Pancreas (tissue), 10 donors: ENCODE results near the gene ANTXR1. TPM values are rescaled to one million over a fixed set of nuclear protein-coding genes. Genes with fewer than 3 reads are reported as not detected.

Experiments
- ATAC-seq, 4 donors: fragments of 200-7000 bp; cut with Tn5 transposase; one replicate each; pipeline versions ENCODE4 v1.8.0 to v1.9.1; 2020; ENCODE audit warnings: mild to moderate bottlenecking in 4 of 4, moderate library complexity in 4 of 4
- DNase-seq, 6 donors: peaks; one replicate each; pipeline ENCODE4 v3.0.0-alpha.2; 2020
- FAIRE-seq: peaks from 2 replicates; lab custom pipeline; 2012; peaks lifted over from hg19 to GRCh38; lab: Jason Lieb, UNC
- H3K27ac ChIP-seq, 4 donors: fragments of 200-600 bp; sonication (generic); 1 replicate in 3 of 4; 2 replicates in 1 of 4; pipeline versions ENCODE4 v1.5.0 to v1.8.0; 2020
- H3K27me3 ChIP-seq, 4 donors: fragments of 200-600 bp; one replicate each; pipeline ENCODE4 v1.8.0; 2021
- H3K36me3 ChIP-seq, 3 donors: fragments of 200-600 bp; sonication (generic) in 1 of 3; one replicate each; pipeline versions ENCODE4 v1.5.0 to v1.8.0; 2020 to 2021
- H3K4me1 ChIP-seq, 3 donors: fragments of 200-600 bp; one replicate each; pipeline ENCODE4 v1.8.0; 2021
- H3K4me3 ChIP-seq, 4 donors: fragments of 200-600 bp; sonication (generic) in 2 of 4; one replicate each; pipeline versions ENCODE4 v1.5.0 to v1.8.0; 2020 to 2021
- H3K9me3 ChIP-seq, 4 donors: fragments of 200-600 bp; one replicate each; pipeline ENCODE4 v1.8.0; 2021
- CTCF ChIP-seq, 4 donors: fragments of 200-600 bp; sonication (generic) in 3 of 4; IDR thresholded peaks; one replicate each; pipeline versions ENCODE4 v1.5.0 to v1.8.0; 2021; ENCODE audit warnings: antibody characterized with exemption in 4 of 4
- WGBS, 2 donors: extraction: QIAGEN DNeasy Blood & Tissue Kit; methylation state at CpG; one replicate each; pipeline ENCODE4 v1.1.7; 2013; 5-methylcytosine and 5-hydroxymethylcytosine counted together
- intact Hi-C, 3 donors: fragments of 100-400 bp; cut with DNase I; formaldehyde crosslinking; loops; one replicate each; pipeline versions ENCODE4 v1.11.1 to v1.14.2; 2022
- polyA plus RNA-seq, 2 donors: library from polyadenylated mRNA; stranded (reverse); fragments of 200-250 nt; gene quantifications; one replicate each; pipeline ENCODE4 v1.2.3, GENCODE V29; 2013
- total RNA-seq, 6 donors: library from RNA; stranded (reverse); fragmentation: NEBNext Ultra II Directional in 4 of 6; extraction: Animal tissue kit (Norgen Biotek cat#: 25700) in 4 of 6; gene quantifications; one replicate each; pipeline versions ENCODE4 v1.2.1 to v1.2.4, GENCODE V29; 2021 to 2023
- donor health status: healthy with polysubstance abuse.
- donor health status: DM: no; HTN: no; CAD: no; lungs with moderate emphysema.
- donor health status: DM: no; HTN: no; CAD: no.
- donor health status: control.
- donor health status: control.
- donor health status: Bipolar disorder and iron deficiency.
- donor health status: DM: yes; HTN: yes; CAD: no.
- donor health status: DM: no; HTN: no; CAD: no.
- donor health status: DM: no; HTN: no; CAD: no.
- donor health status: DM: yes; HTN: yes; CAD: no.

Gene ANTXR1
- total and polyA plus RNA-seq, 8 donors, result 1.7 to 23.4 (median 2.5) TPM

GRCh38 chr2:69125816-69126215 lies 112.8 kb downstream of the ANTXR1 start:
- ATAC-seq, result no peak
- TF ChIP-seq CTCF (IDR thresholded peaks at IDR 0.05), result no peak
- Histone ChIP-seq H3K9me3 (no peaks in the 10 kb centered on the region), H3K36me3 (no peaks in the 10 kb centered on the region), H3K4me3 (no peak overlapping the region), H3K4me1 (no peaks in the 10 kb centered on the region), H3K27me3 (no peaks in the 10 kb centered on the region), H3K27ac (no peak overlapping the region)
- 79 to 87% methylated on average over 3 of the region's 3 CpGs for WGBS, 2 donors
- intact Hi-C loops, result no loop called here
- DNase-seq, result no peak
- no peak for FAIRE-seq

DNA sequence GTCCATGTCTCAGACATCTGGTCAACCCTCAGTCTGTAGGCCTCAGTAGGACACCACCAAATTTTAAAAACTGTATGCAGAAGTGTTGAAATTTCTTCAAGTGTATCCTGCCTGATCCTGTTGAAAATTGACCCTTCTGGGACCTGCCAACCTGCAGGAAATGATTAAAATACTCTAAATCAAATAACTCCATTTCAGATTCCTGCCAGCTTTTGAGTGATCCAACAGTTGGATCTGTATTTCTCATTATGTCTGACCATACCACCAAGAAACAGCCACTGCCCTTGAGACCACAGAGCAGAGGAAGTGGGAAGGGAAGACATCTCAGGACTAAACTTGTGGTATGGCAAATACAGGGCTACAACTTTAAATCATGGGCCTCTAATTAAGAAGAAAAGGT lies 113.4 kb downstream of the ANTXR1 start:
- intact Hi-C loops, result no loop called here
- Histone ChIP-seq H3K4me3 (no peak overlapping the region), H3K36me3 (no peaks in the 10 kb centered on the region), H3K9me3 (no peaks in the 10 kb centered on the region), H3K27ac (no peak overlapping the region), H3K27me3 (no peaks in the 10 kb centered on the region), H3K4me1 (no peaks in the 10 kb centered on the region)
- FAIRE-seq (no peak), ATAC-seq (no peak), DNase-seq (no peak)
- TF ChIP-seq CTCF (IDR thresholded peaks at IDR 0.05), result no peak

- no peaks in the 10 kb centered on the region for H3K4me1 ChIP-seq
- intact Hi-C loops, result no loop called here
- no peak overlapping the region for H3K27ac ChIP-seq
- no peaks in the 10 kb centered on the region for H3K9me3 ChIP-seq
- H3K27me3 ChIP-seq, result no peaks in the 10 kb centered on the region
- no peak for TF ChIP-seq CTCF (IDR thresholded peaks at IDR 0.05)
- no peak for FAIRE-seq
- no peak overlapping the region for H3K4me3 ChIP-seq
- H3K36me3 ChIP-seq, result no peaks in the 10 kb centered on the region
- ATAC-seq, result no peak
- no peak for DNase-seq
- WGBS, 2 donors, result 95 to 98% methylated on average over 6 of the region's 6 CpGs
These were observed 118.5 kb downstream of the ANTXR1 start for GRCh38 chr2:69131452-69131851.

- TF ChIP-seq CTCF (IDR thresholded peaks at IDR 0.05), result no peak
- Histone ChIP-seq H3K9me3 (no peaks in the 10 kb centered on the region), H3K27me3 (no peaks in the 10 kb centered on the region), H3K4me1 (no peaks in the 10 kb centered on the region), H3K27ac (no peak overlapping the region), H3K4me3 (no peak overlapping the region), H3K36me3 (no peaks in the 10 kb centered on the region)
- ATAC-seq (no peak), FAIRE-seq (no peak), DNase-seq (no peak)
- intact Hi-C loops, result no loop called here
- WGBS, 2 donors, result 90 to 96% methylated on average over 4 of the region's 4 CpGs
These were observed 119.2 kb downstream of the ANTXR1 start for GRCh38 chr2:69131983-69132675.

DNA sequence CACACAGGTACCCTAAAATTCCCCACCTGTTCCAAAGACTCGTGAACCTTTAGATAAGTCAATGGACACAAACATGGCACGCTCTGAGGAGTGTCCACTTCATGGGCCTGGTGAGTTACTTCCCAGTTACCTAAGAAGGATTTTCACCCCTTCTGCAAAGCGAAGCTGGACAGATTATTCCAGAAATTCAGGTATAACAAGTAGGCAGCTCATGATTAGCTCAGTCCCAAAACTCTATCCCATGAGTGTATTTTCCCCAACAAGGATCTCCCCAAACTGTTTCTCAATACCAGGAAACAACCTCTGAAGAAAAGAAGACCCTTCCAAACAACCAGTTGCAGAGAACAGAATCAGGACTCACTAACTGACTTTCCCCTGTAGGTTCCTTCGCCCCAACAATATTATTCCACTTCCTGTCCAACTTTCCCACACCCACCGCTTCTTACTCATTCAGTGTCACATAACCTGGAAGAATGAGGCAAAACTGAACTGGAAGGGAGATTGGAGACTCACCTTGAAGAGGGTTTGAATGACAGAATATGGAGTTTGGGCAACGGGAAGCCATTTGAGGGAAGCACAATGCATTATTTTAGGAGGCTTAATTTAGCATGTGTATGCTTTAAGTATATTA lies 120.1 kb downstream of the ANTXR1 start:
- TF ChIP-seq CTCF (IDR thresholded peaks at IDR 0.05), result no peak
- H3K27ac ChIP-seq, result no peak overlapping the region
- H3K36me3 ChIP-seq, result no peaks in the 10 kb centered on the region
- no peaks in the 10 kb centered on the region for H3K4me1 ChIP-seq
- 88 to 94% methylated on average over 6 of the region's 6 CpGs for WGBS, 2 donors
- ATAC-seq (no peak), FAIRE-seq (no peak), DNase-seq (no peak)
- H3K4me3 ChIP-seq, result no peak overlapping the region
- intact Hi-C loops, result no loop called here
- H3K9me3 ChIP-seq, result no peaks in the 10 kb centered on the region
- no peaks in the 10 kb centered on the region for H3K27me3 ChIP-seq
